ENCODE measurements around the gene MFAP4.

MFAP4 gene

GRCh38 chr17:19421926-19422325 lies 34.9 kb upstream of the MFAP4 start:
- TF ChIP-seq CTCF (IDR thresholded peaks at IDR 0.05; ENCODE audit: extremely low read depth, missing control alignments): no peak
- no peak for DNase-seq (ENCODE audit: low spot score)

GRCh38 chr17:19421219-19421618 lies 34.2 kb upstream of the MFAP4 start:
- no peak for TF ChIP-seq CTCF (IDR thresholded peaks at IDR 0.05; ENCODE audit: extremely low read depth, missing control alignments)
- no peak for DNase-seq (ENCODE audit: low spot score)

GRCh38 chr17:19418251-19418992 lies 31.4 kb upstream of the MFAP4 start:
- DNase-seq (ENCODE audit: low spot score): no peak
- no peak for TF ChIP-seq CTCF (IDR thresholded peaks at IDR 0.05; ENCODE audit: extremely low read depth, missing control alignments)

- no peak for DNase-seq (ENCODE audit: low spot score)
- no peak for TF ChIP-seq CTCF (IDR thresholded peaks at IDR 0.05; ENCODE audit: extremely low read depth, missing control alignments)
Measured at GRCh38 chr17:19417611-19418010, 30.6 kb upstream of the MFAP4 start.

GRCh38 chr17:19415806-19416775 lies 29.1 kb upstream of the MFAP4 start:
- TF ChIP-seq CTCF (IDR thresholded peaks at IDR 0.05; ENCODE audit: extremely low read depth, missing control alignments): no peak

GRCh38 chr17:19415311-19415710 lies 28.3 kb upstream of the MFAP4 start:
- TF ChIP-seq CTCF (IDR thresholded peaks at IDR 0.05; ENCODE audit: extremely low read depth, missing control alignments): no peak
- DNase-seq (ENCODE audit: low spot score): no peak

More at GRCh38 chr17:19415806-19416775, 29.1 kb upstream of the MFAP4 start:
- no peak for DNase-seq (ENCODE audit: low spot score)
